GM19035 (cell line): ENCODE results near the gene PHF21B.

Experiments used
- ATAC-seq: cut with Tn5 transposase; IDR thresholded peaks from one replicate; pipeline ENCODE4 v1.9.1; 2021; ENCODE audit not compliant: unreplicated experiment

Gene PHF21B

DNA sequence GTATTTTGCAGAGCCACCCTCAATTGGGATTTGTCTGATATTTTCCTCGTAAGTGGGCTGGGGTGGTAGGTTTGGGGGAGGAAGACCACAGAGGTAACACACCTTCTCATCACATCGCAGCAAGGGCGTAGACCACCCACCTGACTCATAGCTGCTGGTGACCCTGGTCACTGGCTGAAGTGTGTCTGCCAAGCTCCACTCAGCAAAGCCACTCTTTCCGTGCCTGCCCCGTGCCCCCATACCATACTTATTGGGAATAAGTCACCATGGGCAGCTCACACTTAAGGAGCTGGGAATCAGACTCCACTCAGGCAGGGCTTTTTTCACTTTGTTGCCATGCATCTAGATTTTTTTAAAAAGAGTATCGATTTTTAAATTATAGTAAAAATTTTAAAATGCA, 111.6 kb downstream of the PHF21B start:
- ATAC-seq: no peak

DNA sequence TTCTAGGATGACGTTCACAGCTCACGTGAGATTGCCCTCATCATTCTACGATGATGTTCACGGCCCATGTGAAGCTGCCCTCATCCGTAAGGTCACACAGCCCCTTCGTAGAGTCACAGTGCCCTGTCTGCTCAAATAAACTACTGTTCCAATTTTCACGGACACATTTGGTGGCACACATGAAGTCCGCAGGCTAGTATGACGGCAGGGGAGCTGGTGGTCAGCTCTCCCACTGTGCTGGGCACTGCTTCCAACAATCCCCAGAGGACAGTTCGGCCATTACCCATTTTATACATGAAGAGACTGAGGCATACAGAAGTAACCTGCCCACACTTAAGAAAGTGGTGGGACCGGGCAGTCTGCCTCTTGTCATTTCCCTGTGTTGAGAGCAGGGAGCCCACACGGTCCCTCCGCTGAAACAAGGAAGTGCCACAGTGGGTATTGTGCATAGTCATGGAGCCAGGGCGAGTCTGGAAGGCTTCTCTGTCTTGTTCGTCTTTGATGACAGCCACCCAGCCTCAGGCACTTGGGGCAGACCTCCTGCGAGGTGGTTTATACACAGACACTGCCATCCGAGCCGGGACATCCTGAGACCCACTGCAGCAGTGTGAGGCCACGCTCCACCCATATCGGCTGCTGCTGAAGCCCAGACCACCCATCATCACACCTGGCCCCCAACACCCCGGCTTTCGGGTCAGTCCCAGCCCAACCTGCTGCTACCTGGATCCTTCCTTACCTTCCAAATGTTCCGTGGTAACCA, 114.3 kb downstream of the PHF21B start:
- ATAC-seq: no peak

- no peak for ATAC-seq
Observed at GRCh38 chr22:44894782-44895181, 115.0 kb downstream of the PHF21B start.

- ATAC-seq: no peak
Observed at GRCh38 chr22:44894321-44894720, 115.5 kb downstream of the PHF21B start.

DNA sequence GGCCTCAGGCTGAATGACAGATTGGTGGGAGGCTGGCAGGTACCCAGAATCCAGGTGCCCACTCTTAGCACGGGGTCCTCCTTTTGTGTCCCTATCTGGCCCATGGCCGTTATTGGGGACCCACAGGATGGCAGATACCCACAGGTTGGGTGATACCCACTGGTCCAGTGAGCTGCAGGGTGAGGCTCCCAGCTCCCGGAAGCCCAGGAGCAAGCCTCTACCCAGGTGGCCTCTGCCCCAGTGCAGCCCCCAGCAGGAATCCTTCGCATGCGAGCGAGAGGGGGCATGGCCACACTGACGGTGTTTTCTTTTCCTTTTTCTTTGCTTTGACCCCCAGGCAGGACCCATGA, 116.1 kb downstream of the PHF21B start:
- ATAC-seq: no peak

- ATAC-seq: no peak
Observed at GRCh38 chr22:44892803-44893730, 116.7 kb downstream of the PHF21B start.

- no peak for ATAC-seq
Observed at GRCh38 chr22:44892243-44892642, 117.6 kb downstream of the PHF21B start.

DNA sequence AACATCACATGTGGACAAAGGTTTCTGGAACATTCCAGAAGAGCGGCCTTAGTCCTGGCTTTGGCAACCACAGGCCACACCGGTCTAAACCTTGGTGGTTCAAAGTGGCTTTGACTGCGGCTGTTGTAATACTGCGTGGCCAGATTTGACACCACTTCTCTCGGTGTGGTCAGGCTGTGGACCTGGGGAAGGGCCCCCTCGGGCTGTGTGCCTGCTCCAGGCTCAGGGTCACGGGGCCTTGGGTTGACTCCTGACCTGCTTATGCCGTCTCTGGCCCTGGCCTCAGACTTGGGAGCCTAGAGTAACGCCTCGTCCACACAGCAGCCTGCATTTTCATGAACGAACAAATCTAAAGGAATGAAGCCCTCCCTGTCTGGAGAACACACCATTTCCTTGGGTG, 118.0 kb downstream of the PHF21B start:
- ATAC-seq: no peak

- no peak for ATAC-seq
Observed at GRCh38 chr22:44891293-44891747, 118.5 kb downstream of the PHF21B start.

- no peak for ATAC-seq
Observed at GRCh38 chr22:44890416-44891292, 119.2 kb downstream of the PHF21B start.

- ATAC-seq: no peak
Observed at GRCh38 chr22:44889255-44889878, 120.4 kb downstream of the PHF21B start.

- ATAC-seq: no peak
Observed at GRCh38 chr22:44888491-44889254, 121.1 kb downstream of the PHF21B start.

DNA sequence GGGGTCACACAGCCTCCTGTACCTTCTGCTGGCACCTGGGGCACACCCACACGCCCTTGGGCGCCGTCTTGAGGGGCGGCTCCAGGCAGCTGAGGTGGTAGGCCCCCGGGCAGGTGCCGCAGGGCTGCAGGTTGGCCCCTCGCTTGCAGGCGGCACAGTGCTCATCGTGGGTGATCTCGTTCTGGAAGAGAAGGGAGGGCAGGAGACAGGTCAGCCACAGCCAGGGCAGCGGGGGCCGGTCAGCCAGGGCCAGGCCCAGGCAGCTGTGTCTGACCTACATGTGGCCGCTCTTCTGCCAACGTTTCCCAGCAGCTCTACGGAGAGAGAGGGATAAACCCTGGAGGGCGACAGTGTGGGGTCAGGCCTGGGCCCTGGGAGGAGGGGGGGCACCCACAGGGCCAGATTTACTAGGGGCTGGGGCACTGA, 121.9 kb downstream of the PHF21B start:
- ATAC-seq: no peak

DNA sequence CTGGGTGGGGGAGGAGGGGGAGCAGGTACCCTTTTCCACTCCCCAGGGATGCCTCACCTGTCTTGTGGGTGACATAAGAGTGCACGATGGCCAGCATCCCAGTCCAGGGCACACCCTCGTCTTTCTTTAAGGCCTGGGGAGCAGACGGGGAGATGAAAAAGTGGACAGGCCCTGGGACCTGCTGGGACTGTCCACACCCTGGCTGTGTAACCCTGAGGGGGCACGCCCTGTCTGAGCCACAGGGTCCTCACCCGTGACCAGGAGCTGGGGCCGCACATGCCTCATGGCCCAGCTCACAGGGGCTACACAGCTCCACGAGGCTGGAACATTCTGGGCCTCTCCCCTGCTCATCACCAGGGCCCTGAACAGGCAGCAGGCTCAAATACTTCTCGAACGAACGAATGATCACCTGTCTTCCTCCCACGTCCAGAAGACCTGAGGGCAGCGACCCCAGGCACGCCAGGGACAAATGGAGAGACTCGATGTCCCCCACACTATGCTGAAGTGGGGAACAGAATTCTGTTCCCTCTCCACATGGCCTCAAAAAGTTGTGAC, 123.9 kb downstream of the PHF21B start:
- ATAC-seq: no peak

DNA sequence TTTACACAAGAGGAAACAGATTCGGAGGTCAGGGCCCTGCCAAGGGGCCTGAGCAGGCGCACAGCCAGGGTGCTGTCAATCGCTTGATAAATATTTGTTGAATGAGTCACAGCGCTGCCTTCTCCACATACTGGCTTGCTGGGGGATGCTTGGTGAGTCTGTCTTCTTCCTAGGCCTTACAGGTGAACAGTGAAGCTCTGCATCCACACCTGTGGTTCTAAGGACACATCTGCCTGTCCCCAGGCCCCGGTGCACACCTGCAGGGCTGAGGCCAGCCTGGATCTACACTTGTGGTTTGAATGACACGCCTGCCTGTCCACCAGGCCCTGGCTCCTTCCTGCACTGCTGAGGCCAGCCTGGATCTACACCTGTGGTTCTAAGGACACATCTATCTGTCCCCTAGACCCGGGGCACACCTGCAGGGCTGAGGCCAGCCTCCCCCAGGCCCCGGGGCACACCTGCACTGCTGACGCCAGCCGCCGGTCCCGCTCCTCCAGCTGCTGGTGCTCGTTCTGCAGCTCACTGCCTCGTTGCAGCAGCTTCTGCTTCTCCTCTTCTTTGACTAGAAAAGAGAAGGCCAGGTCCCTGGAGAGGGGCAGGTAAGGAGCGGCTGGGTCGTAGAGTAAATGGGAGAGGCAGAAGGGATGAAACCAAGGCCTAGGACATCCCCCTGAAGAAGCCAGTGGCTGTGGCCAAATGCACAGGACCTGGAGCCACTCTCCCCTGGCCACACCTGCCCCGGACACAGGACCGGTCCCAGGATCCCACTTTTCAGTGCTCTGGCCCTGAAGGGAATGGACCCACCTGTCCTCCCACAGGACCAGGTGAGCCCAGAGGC, 124.6 kb downstream of the PHF21B start:
- ATAC-seq: no peak

DNA sequence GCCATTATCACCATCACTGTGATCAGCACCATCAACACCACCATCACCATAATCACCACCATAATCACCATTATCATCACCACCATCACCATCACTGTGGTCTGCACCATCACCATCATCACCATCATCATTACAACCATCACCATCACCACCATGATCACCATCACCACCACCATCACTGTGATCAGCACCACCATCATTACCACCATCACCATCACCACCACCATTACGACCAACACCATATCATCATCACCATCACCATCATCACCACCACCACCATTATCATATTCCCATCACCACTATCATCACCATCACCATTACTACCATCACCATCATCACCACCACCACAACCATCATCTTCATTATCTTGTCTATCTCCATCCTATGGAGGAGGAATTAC, 125.2 kb downstream of the PHF21B start:
- no peak for ATAC-seq

DNA sequence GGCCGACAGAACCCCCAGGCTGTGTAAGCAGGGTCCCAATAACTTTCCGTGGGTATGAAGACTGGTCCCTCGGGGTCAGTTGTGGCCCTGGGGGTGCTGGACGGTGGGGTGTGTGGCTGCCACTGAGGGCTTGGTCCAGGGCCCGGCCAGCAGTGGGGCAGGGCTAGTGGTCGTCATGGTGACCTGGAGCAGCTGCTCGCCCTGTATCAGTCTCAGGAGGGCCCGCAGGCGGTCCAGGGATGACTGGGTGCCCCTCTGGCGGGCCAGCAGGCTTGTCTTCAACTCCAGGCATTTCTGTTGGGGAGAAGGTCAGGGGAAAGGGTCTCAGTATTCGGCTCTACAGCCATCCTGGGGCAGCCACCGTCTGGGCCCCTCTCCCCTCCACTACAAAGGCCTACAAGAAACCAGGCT, 126.8 kb downstream of the PHF21B start:
- no peak for ATAC-seq

GRCh38 chr22:44882226-44882905, 127.4 kb downstream of the PHF21B start:
- ATAC-seq: no peak
